ENCODE measurements around the gene ABCA8.

The ABCA8 gene

DNA sequence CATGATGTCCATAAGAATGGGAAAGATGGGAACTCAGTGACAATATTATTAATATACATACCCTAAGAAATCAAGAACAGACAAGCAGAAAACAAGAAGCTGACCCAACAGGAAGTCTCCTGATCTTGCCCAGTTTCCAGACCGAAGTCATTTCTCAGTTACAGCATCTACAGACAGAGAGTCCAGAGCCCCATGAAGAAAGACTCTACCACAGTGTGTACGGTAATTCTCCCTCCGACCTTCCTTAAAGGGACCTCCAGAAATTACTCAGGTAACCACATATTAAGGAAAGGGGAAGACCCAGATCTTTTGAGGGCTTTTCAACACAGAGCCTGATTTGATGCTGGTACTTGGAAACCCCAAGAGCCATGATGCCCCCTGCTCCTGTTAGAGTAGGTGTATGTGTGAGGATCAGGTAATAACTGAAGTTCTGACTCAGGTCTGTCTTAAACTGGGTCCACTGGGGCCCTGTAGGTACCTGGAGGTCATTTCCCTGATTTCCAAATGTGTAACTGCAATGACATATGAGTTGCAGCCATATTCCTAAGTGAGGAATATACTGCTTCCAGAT, 132.4 kb downstream of the ABCA8 start:
- no peak for DNase-seq (ENCODE audit: low read depth)

- DNase-seq (ENCODE audit: low read depth), result no peak
Measured at GRCh38 chr17:68821860-68822696, 133.1 kb downstream of the ABCA8 start.

GRCh38 chr17:68820825-68821481, 134.2 kb downstream of the ABCA8 start:
- DNase-seq (ENCODE audit: low read depth), result no peak

GRCh38 chr17:68820476-68820824, 134.7 kb downstream of the ABCA8 start:
- DNase-seq (ENCODE audit: low read depth), result no peak

- no peak for DNase-seq (ENCODE audit: low read depth)
Measured at GRCh38 chr17:68819465-68819864, 135.7 kb downstream of the ABCA8 start.

Measured in CMK (cell line).